DND-41 (cell line): ENCODE results near the gene FAM162A.

ENCODE experiments used
- CTCF ChIP-seq: IDR thresholded peaks from 2 replicates; pipeline ENCODE4 v1.5.1; 2012; ENCODE audit warnings: borderline replicate concordance, low read length, moderate library complexity, mild to moderate bottlenecking; ENCODE audit not compliant: poor library complexity, severe bottlenecking; ENCODE audit errors: extremely low read depth
- EZH2 ChIP-seq: IDR thresholded peaks from 3 replicates; pipeline ENCODE4 v1.6.1; 2012; ENCODE audit warnings: borderline replicate concordance, low read depth, mild to moderate bottlenecking, moderate library complexity, low read length, inconsistent platforms; ENCODE audit not compliant: severe bottlenecking

- no peak for TF ChIP-seq CTCF
- no peak for TF ChIP-seq EZH2
Measured at GRCh38 chr3:122353893-122354401, 30.0 kb upstream of the FAM162A start.
